ENCODE data around the gene MYH11.

MYH11 gene

GRCh38 chr16:15723808-15724207 lies 133.0 kb downstream of the MYH11 start:
- TF ChIP-seq CTCF (IDR thresholded peaks at IDR 0.05): no peak
- Histone ChIP-seq H3K4me3 (ENCODE audit: low read depth in 1 of 2, low read length in 1 of 2) (no peak overlapping the region), H3K27ac (no peak overlapping the region), H3K9me3 (no peaks in the 10 kb centered on the region), H3K27me3 (no peaks in the 10 kb centered on the region), H3K36me3 (peaks cover 97% of the 10 kb centered on the region), H3K4me1 (ENCODE audit: control insufficient read depth in 1 of 2, insufficient read depth in 1 of 2, low read depth in 1 of 2, low read length in 1 of 2) (no peaks in the 10 kb centered on the region)

- TF ChIP-seq CTCF (IDR thresholded peaks at IDR 0.05): no peak
- H3K27ac ChIP-seq: no peak overlapping the region
- no peaks in the 10 kb centered on the region for H3K4me1 ChIP-seq (ENCODE audit: control insufficient read depth in 1 of 2, insufficient read depth in 1 of 2, low read depth in 1 of 2, low read length in 1 of 2)
- no peaks in the 10 kb centered on the region for H3K27me3 ChIP-seq
- H3K9me3 ChIP-seq: no peaks in the 10 kb centered on the region
- H3K4me3 ChIP-seq (ENCODE audit: low read depth in 1 of 2, low read length in 1 of 2): no peak overlapping the region
- H3K36me3 ChIP-seq: peaks cover 99% of the 10 kb centered on the region
Measured at GRCh38 chr16:15721018-15721417, 135.8 kb downstream of the MYH11 start.

- no peak overlapping the region for H3K4me3 ChIP-seq (ENCODE audit: low read depth in 1 of 2, low read length in 1 of 2)
- no peaks in the 10 kb centered on the region for H3K4me1 ChIP-seq (ENCODE audit: control insufficient read depth in 1 of 2, insufficient read depth in 1 of 2, low read depth in 1 of 2, low read length in 1 of 2)
- H3K9me3 ChIP-seq: no peaks in the 10 kb centered on the region
- no peaks in the 10 kb centered on the region for H3K27me3 ChIP-seq
- no peak for TF ChIP-seq CTCF (IDR thresholded peaks at IDR 0.05)
- H3K27ac ChIP-seq: no peak overlapping the region
- H3K36me3 ChIP-seq: peaks cover 85% of the 10 kb centered on the region
Measured at GRCh38 chr16:15716694-15717447, 140.0 kb downstream of the MYH11 start.

- Histone ChIP-seq H3K27ac (no peak overlapping the region), H3K36me3 (peaks cover 86% of the 10 kb centered on the region)
- TF ChIP-seq CTCF (IDR thresholded peaks at IDR 0.05): no peak
Measured at GRCh38 chr16:15715221-15715620, 141.6 kb downstream of the MYH11 start.

GRCh38 chr16:15714393-15715172 lies 142.2 kb downstream of the MYH11 start:
- no peaks in the 10 kb centered on the region for H3K4me1 ChIP-seq (ENCODE audit: control insufficient read depth in 1 of 2, insufficient read depth in 1 of 2, low read depth in 1 of 2, low read length in 1 of 2)
- H3K4me3 ChIP-seq (ENCODE audit: low read depth in 1 of 2, low read length in 1 of 2): no peak overlapping the region
- H3K27ac ChIP-seq: no peak overlapping the region
- H3K36me3 ChIP-seq: peaks cover 86% of the 10 kb centered on the region
- H3K27me3 ChIP-seq: no peaks in the 10 kb centered on the region
- TF ChIP-seq CTCF (IDR thresholded peaks at IDR 0.05): no peak
- H3K9me3 ChIP-seq: no peaks in the 10 kb centered on the region

More at GRCh38 chr16:15715221-15715620, 141.6 kb downstream of the MYH11 start:
- Histone ChIP-seq H3K4me1 (ENCODE audit: control insufficient read depth in 1 of 2, insufficient read depth in 1 of 2, low read depth in 1 of 2, low read length in 1 of 2) (no peaks in the 10 kb centered on the region), H3K27me3 (no peaks in the 10 kb centered on the region), H3K4me3 (ENCODE audit: low read depth in 1 of 2, low read length in 1 of 2) (no peak overlapping the region), H3K9me3 (no peaks in the 10 kb centered on the region)
